GM23338 (cell line): Measurements from ENCODE around the gene PCBP3. TPM values are rescaled to one million over a fixed set of nuclear protein-coding genes. Genes with fewer than 3 reads are reported as not detected.

Experiments used
- ATAC-seq: fragments of 200-7000 bp; cut with Tn5 transposase; 3 replicates; pipeline ENCODE4 v1.9.1; 2020
- DNase-seq: peaks from one replicate; pipeline ENCODE4 v3.0.0-alpha.2; 2015; ENCODE audit warnings: low spot score
- H2AFZ ChIP-seq: fragments of 200-600 bp; sonication (generic); 2 replicates; pipeline ENCODE4 v1.8.0; 2016; ENCODE audit warnings: antibody characterized with exemption, mild to moderate bottlenecking, moderate library complexity
- H3F3A ChIP-seq: fragments of 200-600 bp; sonication (generic); replicated peaks from 2 replicates; pipeline ENCODE4 v1.8.0; 2017; ENCODE audit warnings: antibody characterized with exemption, mixed run types, low read depth
- H3K27ac ChIP-seq: fragments of 200-600 bp; sonication (generic); 2 replicates; pipeline ENCODE4 v1.6.1; 2016; ENCODE audit warnings: low read depth
- H3K27me3 ChIP-seq: fragments of 200-600 bp; sonication (generic); 2 replicates; pipeline ENCODE4 v1.8.0; 2016; ENCODE audit warnings: mild to moderate bottlenecking, mixed run types, moderate library complexity; ENCODE audit not compliant: insufficient read depth
- H3K36me3 ChIP-seq: fragments of 200-600 bp; sonication (generic); 2 replicates; pipeline ENCODE4 v1.8.0; 2016; ENCODE audit warnings: mild to moderate bottlenecking; ENCODE audit not compliant: insufficient read depth
- H3K4me1 ChIP-seq: fragments of 200-600 bp; sonication (generic); 2 replicates; pipeline ENCODE4 v1.8.0; 2016; ENCODE audit warnings: mild to moderate bottlenecking, moderate library complexity; ENCODE audit not compliant: insufficient read depth
- H3K4me2 ChIP-seq: fragments of 200-600 bp; sonication (generic); 2 replicates; pipeline ENCODE4 v1.7.1; 2017; ENCODE audit warnings: mixed run types
- H3K4me3 ChIP-seq: fragments of 200-600 bp; sonication (generic); 2 replicates; pipeline ENCODE4 v1.6.1; 2016; ENCODE audit warnings: mixed run types
- H3K79me2 ChIP-seq: fragments of 200-600 bp; sonication (generic); replicated peaks from 2 replicates; pipeline ENCODE4 v1.8.0; 2017; ENCODE audit warnings: mild to moderate bottlenecking; ENCODE audit not compliant: insufficient read depth
- H3K9me2 ChIP-seq: fragments of 200-600 bp; sonication (generic); 2 replicates; pipeline ENCODE4 v1.8.0; 2017; ENCODE audit not compliant: insufficient read depth
- H4K20me1 ChIP-seq: fragments of 200-600 bp; sonication (generic); replicated peaks from 2 replicates; pipeline ENCODE4 v1.8.0; 2017; ENCODE audit warnings: mild to moderate bottlenecking; ENCODE audit not compliant: insufficient read depth
- H3K27ac Mint-ChIP-seq: 2 replicates; pipeline ENCODE4 v1.8.0; 2020; ENCODE audit warnings: inconsistent platforms, mild to moderate bottlenecking, moderate library complexity, mixed read lengths
- H3K27me3 Mint-ChIP-seq: 3 replicates; pipeline ENCODE4 v1.8.0; 2022; ENCODE audit warnings: low read depth, mild to moderate bottlenecking, moderate library complexity, mixed read lengths, inconsistent platforms; ENCODE audit not compliant: insufficient read depth, poor library complexity
- H3K36me3 Mint-ChIP-seq: 3 replicates; pipeline ENCODE4 v1.8.0; 2021; ENCODE audit warnings: low read depth, mild to moderate bottlenecking, inconsistent platforms, moderate library complexity, mixed read lengths
- H3K4me1 Mint-ChIP-seq: 3 replicates; pipeline ENCODE4 v1.8.0; 2020; ENCODE audit warnings: mild to moderate bottlenecking, inconsistent platforms, mixed read lengths
- H3K4me3 Mint-ChIP-seq: 3 replicates; pipeline ENCODE4 v1.8.0; 2021; ENCODE audit warnings: moderate library complexity, mild to moderate bottlenecking, inconsistent platforms, mixed read lengths
- H3K9me3 Mint-ChIP-seq: 3 replicates; pipeline ENCODE4 v1.8.0; 2020; ENCODE audit warnings: moderate library complexity, mild to moderate bottlenecking, inconsistent platforms, mixed read lengths
- CREB1 ChIP-seq: fragments of 250-450 bp; sonication (Bioruptor Pico); IDR thresholded peaks from 2 replicates; pipeline ENCODE4 v1.5.0; 2020; ENCODE audit warnings: low read depth, mild to moderate bottlenecking, moderate library complexity
- EZH2 ChIP-seq: fragments of 200-600 bp; sonication (generic); IDR thresholded peaks from one replicate; pipeline ENCODE4 v1.8.0; 2017; ENCODE audit warnings: antibody characterized with exemption, mild to moderate bottlenecking, low read depth; ENCODE audit not compliant: unreplicated experiment
- JUNB ChIP-seq: IDR thresholded peaks from one replicate; pipeline ENCODE4 v1.6.1; 2016; ENCODE audit warnings: antibody characterized with exemption; ENCODE audit not compliant: unreplicated experiment
- NANOG ChIP-seq: IDR thresholded peaks from 2 replicates; pipeline ENCODE4 v1.6.1; 2016; ENCODE audit warnings: antibody characterized with exemption, borderline replicate concordance
- POLR2AphosphoS5 ChIP-seq: IDR thresholded peaks from 2 replicates; pipeline ENCODE4 v1.6.1; 2016; ENCODE audit warnings: antibody characterized with exemption, low read depth
- REST ChIP-seq: IDR thresholded peaks from one replicate; pipeline ENCODE4 v1.6.1; 2018; ENCODE audit warnings: antibody characterized with exemption; ENCODE audit not compliant: unreplicated experiment
- STAT1 ChIP-seq: IDR thresholded peaks from one replicate; pipeline ENCODE4 v1.6.1; 2016; ENCODE audit warnings: antibody characterized with exemption; ENCODE audit not compliant: unreplicated experiment
- ZNF114 ChIP-seq: fragments of 250-450 bp; sonication (Bioruptor Pico); IDR thresholded peaks from 2 replicates; pipeline ENCODE4 v1.5.0; 2020; ENCODE audit warnings: mild to moderate bottlenecking, moderate library complexity
- polyA plus RNA-seq: library from polyadenylated mRNA; unstranded; fragments of >200 nt; fragmentation: Nextera tagmentation; extraction: Ambion mirVana; gene quantifications from 2 replicates; pipeline ENCODE4 v1.2.1, GENCODE V29; 2016
- total RNA-seq: library from RNA; depleted of rRNA; stranded (reverse); fragments of >200 nt; shearing (Covaris generic); gene quantifications from 2 replicates; pipeline ENCODE4 v1.2.3, GENCODE V29; 2014

The PCBP3 gene
- total and polyA plus RNA-seq, 2 experiments from 2014 or later = 7.1 to 9.1 TPM

DNA sequence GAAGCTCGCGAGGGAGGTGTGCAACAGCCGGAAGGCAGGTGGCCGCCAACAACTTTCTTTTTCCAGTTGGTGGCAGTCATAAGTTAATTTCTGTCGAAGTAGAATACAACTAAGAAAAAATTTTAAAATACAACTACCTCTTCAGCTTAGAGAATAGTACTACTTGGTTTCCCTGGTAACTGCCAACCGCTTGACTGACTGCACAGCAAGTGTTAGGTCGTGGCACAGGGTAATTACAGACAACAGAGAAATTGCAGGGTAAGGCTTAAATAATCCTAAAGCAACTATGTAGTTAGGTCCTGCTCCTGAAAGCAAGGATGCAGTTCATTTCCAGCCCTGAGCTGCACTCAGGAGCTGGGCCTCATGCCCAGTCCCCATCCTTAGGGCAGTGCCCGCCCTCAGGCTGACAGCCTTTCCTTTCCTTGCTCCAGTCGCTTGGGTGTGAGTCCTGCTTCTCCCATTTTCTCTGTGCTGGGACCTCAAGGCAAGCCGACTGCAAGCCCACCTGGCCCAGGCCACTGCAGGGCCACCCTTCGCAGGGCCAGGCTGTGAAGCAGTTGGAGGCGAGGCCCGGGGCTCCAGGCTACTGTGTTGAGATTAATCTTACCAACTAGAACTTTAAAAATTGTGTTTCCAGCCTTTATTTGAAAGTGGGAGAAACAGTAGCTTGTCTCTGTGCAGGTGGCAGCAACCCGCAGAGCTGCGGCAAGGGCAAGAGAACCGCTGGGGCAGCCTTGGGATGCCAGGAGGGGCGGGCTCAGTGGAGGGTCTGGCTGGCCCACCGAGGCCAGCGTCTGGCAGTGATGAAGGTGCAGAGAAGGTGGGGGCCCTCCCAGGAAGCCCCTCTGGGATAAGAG lies 148.3 kb downstream of the PCBP3 start (continued):
- TF ChIP-seq REST (no peak), EZH2 (no peak), STAT1 (no peak)

- Histone ChIP-seq H3K4me3 (no peak overlapping the region), H3K9me2 (no peaks in the 10 kb centered on the region), H3K36me3 (no peaks in the 10 kb centered on the region), H3K4me1 (no peaks in the 10 kb centered on the region), H2AFZ (no peak overlapping the region), H3K4me2 (no peak overlapping the region), H3F3A (no peaks in the 10 kb centered on the region), H3K27ac (no peak overlapping the region), H3K79me2 (no peaks in the 10 kb centered on the region), H4K20me1 (no peaks in the 10 kb centered on the region), H3K27me3 (no peaks in the 10 kb centered on the region)
- DNase-seq (no peak), ATAC-seq (no peak)
- TF ChIP-seq NANOG (no peak), JUNB (no peak), ZNF114 (CRISPR knock-in tag) (no peak), STAT1 (no peak), CREB1 (CRISPR knock-in tag) (no peak), POLR2AphosphoS5 (no peak)
- Mint-ChIP-seq H3K27me3 (peaks cover 5% of the 10 kb centered on the region), H3K27ac (no peak overlapping the region), H3K4me1 (no peaks in the 10 kb centered on the region), H3K9me3 (no peaks in the 10 kb centered on the region; the same call in 2 of the 3 replicates), H3K4me3 (no peak overlapping the region), H3K36me3 (peaks cover 5% of the 10 kb centered on the region; the same call in 2 of the 3 replicates)
These were observed 149.3 kb downstream of the PCBP3 start for GRCh38 chr21:45792682-45793383.

- Histone ChIP-seq H3K4me1 (no peaks in the 10 kb centered on the region), H3F3A (no peaks in the 10 kb centered on the region), H3K4me2 (no peak overlapping the region), H3K4me3 (no peak overlapping the region), H3K79me2 (no peaks in the 10 kb centered on the region), H3K27ac (no peak overlapping the region), H4K20me1 (no peaks in the 10 kb centered on the region), H3K9me2 (no peaks in the 10 kb centered on the region), H3K27me3 (no peaks in the 10 kb centered on the region), H3K36me3 (no peaks in the 10 kb centered on the region), H2AFZ (no peak overlapping the region)
- Mint-ChIP-seq H3K27me3 (peaks cover 4% of the 10 kb centered on the region), H3K4me1 (no peaks in the 10 kb centered on the region), H3K36me3 (peaks cover 3% of the 10 kb centered on the region; the same call in 2 of the 3 replicates), H3K4me3 (no peak overlapping the region), H3K9me3 (no peaks in the 10 kb centered on the region; the same call in 2 of the 3 replicates), H3K27ac (no peak overlapping the region)
- DNase-seq (no peak), ATAC-seq (no peak)
- no peak for TF ChIP-seq JUNB
- no peak for TF ChIP-seq POLR2AphosphoS5
- no peak for TF ChIP-seq REST
These were observed 150.5 kb downstream of the PCBP3 start for GRCh38 chr21:45794027-45794426.
